SU-DHL-6 (cell line): Measurements from ENCODE around the gene CDH23.

Experiments used
- CTCF ChIP-seq: fragments of 200-600 bp; sonication (generic); IDR thresholded peaks from one replicate; pipeline ENCODE4 v1.5.1; 2017; ENCODE audit warnings: antibody characterized with exemption, mild to moderate bottlenecking, low read length, moderate library complexity; ENCODE audit not compliant: insufficient read depth, poor library complexity, severe bottlenecking
- EZH2phosphoT487 ChIP-seq: fragments of 200-600 bp; sonication (generic), shearing (Covaris generic); conservative IDR thresholded peaks from 2 replicates; pipeline ENCODE4 v1.6.1; 2018; ENCODE audit warnings: mild to moderate bottlenecking, antibody characterized with exemption, low read length, moderate library complexity, mixed read lengths

- TF ChIP-seq CTCF (no peak), EZH2phosphoT487 (no peak)
Observed at GRCh38 chr10:71740069-71740653, 343.4 kb downstream of the CDH23 start.
